ENCODE measurements around the gene CCDC68.
A peak's percentile ranks its signal among the peaks of the same experiment; 100 is the strongest.

The CCDC68 gene, protein sequence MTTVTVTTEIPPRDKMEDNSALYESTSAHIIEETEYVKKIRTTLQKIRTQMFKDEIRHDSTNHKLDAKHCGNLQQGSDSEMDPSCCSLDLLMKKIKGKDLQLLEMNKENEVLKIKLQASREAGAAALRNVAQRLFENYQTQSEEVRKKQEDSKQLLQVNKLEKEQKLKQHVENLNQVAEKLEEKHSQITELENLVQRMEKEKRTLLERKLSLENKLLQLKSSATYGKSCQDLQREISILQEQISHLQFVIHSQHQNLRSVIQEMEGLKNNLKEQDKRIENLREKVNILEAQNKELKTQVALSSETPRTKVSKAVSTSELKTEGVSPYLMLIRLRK

DNA sequence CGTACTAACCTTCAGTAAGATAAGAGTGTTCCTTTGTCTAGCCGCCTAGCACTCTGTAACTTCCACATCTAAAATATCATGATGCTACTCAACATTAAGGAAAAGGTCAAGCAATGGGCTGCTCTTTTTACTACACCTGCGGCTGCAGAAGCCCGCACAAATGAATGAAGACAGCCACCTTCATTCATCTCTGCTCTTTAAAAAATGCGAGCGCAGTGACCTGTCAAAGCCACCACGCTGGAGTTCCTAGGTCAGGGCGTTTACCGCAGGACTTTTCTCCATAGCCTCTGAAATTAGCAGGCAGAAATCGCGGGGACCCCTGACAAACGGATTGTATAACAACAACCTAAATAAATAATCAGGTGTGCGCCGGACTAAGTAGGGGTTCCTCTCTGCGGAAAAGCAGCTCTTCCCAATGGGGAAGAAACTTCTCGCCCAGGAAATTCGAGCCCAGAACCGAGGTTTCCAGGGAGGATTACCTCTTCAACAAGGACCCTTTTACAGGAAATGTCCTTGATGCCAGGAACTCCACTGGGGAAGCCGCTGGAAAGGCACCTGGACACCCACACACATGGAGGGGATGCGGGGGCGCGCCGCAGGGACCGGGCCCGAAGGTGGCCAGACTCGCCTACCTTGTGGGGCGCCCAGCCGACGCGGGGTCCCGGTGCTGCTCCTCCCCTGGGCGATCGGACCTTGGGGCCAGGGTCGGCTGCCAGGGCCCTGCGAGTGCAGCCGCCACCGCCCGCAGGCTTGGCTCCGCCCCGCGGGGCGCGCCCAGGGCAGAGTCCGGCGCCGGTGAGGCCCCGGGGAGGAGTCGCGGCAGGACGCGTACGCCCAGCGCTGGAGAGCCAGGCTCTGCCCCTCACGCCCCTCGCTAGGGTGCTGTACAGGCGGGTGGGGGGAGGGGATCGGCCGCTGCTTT, at the start of gene CCDC68:
TSS of gene CCDC68 (minus strand) at position 758 of the 922 bp plus-strand sequence. CDS start 16,670 bp downstream, outside the sequence.
- peak; percentile 54 for DNase-seq (ENCODE audit: low read depth)

DNA sequence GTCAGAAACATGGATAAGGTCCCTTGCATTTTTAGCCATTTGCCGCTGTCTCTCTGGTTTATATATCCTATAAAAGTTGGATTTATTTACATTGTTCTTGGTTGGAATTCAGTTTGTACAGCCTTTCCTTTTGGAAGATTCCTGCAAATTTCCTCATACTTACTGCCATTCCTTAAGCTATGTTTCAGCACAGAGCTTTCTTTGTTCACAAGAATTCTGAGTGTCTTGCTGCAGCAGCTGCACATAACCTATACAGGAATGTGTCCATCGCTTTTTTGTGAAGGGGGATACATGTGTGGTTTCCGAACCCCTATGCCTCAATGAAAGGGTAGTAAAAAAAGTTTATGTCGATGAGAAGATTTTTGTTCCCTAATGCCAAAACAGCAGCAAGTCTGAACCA, 48.3 kb upstream of the CCDC68 start:
- no peak for DNase-seq (ENCODE audit: low read depth)

DNA sequence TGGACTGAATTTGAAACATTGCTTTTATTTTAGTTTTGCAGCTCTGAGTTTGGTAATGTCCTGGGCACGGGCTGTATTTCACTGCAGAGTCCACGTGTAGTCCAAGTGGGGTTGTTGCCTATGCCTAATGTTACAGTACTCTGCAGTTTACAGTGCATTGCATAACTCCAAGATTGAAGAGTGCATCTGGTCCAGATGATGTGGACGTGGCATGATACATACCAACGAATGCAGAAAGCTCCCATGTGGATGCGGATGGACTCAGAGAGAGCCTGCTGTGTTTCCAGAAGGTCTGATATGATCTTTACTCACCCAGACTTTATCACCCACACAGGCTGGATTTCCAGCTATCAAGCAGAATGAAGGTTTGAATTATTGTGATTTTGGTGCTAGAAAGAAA, 44.4 kb upstream of the CCDC68 start:
- no peak for DNase-seq (ENCODE audit: low read depth)

DNA sequence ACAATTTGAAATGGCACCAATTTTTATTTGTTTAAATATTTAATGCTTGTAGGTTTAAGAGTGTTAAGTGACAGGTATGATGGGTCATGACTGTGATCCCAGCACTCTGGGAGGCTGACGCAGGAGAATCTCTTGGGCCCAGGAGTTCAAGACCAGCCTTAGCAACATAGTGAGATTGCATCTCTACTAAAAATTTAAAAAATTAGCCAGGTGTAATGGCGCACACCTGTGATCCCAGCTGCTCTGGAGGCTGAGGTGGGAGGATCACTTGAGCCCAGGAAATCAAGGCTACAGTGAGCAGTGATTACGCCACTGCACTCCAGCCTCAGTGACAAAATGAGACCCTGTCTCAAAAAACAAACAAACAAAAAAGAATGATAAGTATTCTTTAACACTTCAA, 43.0 kb upstream of the CCDC68 start:
- DNase-seq (ENCODE audit: low read depth) = no peak

DNA sequence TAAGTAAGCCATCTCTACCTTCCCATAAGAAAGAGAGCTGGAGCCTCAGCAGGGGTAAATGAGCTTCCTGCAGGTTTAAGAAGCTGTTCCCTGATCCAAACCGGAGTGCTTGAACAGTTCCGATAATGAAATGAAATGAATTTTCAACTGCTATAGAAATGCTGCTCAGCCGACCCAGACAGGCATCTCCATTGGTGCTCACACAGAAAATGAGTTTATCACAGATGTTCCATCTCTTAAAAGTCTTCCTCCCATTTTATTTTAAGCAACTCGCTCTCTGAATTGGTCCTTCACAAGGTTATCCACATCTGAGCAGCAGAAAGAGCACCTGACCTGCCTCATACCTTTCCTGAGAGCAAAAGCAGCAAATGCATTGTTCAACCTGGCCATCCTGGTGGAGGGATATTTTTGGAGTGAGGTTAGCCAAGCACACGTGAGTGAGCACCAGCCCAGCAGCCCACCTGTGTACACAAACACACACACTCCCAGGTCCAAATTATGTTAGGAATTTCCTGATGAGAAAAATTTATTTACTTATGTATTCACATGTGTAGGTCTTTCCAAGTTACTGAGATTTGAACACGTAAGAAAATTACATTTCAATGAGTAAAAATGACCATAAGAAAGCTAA, 42.2 kb upstream of the CCDC68 start:
- DNase-seq (ENCODE audit: low read depth) = no peak

DNA sequence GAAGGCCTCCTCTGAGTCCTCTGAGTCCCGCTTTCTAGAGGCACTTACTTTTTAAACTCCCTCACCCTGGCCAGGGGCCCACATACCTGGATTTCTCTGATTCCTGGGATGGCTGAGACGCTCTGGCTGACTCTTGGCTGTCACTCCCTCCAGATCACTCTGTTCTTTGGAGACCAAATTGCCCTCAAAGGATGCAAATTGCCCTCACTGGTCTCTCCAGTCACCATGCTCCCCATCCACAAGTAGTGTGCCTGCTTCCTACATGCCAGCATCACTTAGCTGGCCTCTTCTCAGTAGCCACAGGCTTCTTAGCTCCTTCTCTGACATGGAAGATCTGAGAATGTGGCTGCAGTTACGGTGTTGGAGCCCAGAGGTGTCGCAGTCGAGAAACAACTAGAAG, 41.3 kb upstream of the CCDC68 start:
- DNase-seq (ENCODE audit: low read depth) = no peak

DNA sequence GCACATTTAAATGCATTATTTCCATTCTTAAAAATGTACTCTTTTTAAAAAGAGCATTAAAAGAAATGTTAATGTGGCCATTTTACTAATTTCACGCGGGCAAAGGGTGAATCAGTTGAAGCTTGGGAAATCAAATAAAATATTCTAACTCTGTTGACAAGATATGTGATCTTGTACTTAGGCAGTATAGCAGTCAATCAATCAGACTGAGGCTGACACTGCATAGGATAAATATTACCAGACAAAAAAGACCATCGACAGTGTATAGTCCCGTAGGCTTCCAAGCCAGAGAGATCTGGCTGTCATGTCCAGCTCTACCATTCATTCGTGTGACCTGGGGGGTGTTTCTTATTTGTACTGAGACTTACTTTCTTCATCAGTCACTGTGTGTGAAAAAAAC, 39.8 kb upstream of the CCDC68 start:
- no peak for DNase-seq (ENCODE audit: low read depth)

DNA sequence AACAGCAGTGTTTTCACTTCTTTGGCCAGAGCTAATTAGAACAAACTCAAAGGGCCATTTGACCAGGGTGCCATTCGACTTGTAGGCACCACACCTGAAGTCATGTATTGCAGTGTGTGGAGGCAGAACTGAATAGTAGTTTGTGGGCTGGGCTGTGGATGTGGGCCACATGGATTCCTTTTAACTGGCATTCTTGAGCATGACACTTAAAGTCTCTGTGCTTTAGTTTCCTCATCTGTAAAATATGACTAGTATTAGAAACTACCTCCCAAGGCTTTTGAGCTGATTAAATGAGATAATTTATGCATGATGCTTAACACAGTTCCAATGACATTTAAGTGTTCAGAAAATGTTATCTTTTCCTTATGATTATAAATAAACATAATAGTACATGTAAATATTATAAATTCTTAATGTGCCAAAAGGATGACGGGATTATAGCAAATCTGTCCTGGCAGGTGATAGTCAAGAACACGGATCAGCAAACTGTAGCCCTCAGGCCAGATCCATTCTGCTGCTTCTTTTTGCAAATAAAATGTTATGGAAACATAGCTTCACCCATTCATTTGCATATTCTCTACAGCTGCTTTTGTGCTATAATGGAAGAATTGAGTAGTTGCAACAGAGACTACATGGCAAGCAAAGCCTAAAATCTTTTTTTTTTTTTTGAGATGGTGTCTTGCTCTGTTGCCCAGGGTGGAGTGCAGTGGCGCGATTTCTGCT, 36.3 kb upstream of the CCDC68 start:
- DNase-seq (ENCODE audit: low read depth) = no peak

DNA sequence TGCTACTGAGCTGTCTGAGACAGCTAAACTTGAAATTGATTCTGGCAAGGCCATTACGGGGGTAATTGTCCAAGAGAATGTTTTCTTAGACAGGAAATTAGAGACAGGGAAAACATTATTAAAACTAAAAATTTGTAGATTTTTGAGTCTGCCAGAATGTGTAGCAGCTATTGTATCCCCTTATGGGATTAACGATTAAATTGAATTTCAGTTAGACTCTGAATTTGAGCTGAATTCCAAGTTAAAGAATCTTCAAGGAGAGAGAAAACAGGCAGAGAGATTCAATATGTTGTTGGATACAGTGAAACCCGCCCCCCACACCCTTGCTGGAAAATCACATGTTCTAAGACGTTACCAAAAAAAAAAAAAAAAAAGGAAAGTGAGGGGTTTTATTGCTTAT, 32.7 kb upstream of the CCDC68 start:
- DNase-seq (ENCODE audit: low read depth) = no peak

DNA sequence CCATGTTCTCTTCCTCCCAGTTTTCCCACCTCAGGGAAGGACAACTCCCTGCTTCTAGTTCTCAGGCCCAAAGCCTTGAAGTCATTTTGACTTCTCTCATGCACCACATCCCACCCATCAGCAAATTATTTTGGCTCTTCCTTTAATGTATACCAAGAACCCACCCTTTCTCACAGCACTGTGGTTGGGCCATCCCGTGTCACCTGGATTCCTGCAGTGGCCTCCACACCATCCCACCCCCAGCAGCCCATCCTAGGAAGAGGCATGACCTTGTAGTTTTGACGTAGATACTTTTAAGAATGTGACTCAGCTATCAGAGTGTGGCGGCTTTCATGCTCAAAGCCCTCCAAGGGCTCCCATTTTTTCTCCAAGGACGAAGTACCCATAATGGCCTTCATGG, 25.6 kb upstream of the CCDC68 start:
- no peak for DNase-seq (ENCODE audit: low read depth)

DNA sequence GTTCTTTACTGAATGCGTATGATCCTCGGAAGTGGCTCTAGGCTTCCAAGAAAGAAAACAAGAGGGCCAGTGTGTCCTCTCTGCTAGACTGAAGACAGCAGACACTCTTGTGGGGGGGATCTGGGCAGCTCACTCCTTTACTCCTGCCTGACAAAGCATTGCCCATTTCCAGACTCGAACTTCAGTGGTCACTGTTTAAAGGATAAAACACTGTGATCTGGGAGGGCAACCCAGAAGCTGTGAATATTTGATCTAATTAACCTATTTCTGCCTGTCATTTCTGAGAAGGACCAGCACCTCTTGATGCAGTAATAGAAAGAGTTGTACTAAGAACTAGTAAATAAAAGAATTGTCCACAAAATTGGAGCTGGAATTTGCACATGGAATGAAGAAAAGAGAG, 24.5 kb upstream of the CCDC68 start:
- no peak for DNase-seq (ENCODE audit: low read depth)

DNA sequence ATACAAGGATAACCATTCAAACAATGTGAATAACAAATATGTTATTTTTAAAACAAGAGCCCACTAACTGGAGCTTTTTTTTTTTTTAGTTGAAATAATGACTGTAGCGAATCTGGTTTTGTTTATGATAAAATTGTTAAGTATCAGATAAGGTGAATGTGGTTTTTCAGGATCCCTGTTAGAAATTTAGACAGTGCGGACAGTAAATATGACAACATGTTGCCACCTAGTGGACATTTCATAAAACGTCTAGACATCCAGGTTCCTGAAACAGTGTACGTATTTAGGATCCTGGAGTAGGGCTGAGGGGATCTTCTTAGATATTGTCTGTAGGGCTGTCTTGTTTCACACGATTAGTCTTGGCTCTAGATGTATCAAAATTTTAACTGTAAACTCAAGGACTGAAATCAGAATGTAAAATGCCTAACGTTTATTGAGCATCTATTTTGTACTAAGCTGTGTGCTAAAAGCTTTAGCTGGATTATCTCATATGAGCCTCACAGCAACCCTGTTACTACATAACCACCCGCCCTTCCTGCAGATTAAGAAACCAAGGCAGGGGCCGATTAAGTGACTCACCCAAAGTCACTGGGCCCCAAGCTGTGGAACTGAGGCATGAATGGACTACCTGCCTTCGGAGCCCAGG, 23.9 kb upstream of the CCDC68 start:
- DNase-seq (ENCODE audit: low read depth) = peak; percentile 84

DNA sequence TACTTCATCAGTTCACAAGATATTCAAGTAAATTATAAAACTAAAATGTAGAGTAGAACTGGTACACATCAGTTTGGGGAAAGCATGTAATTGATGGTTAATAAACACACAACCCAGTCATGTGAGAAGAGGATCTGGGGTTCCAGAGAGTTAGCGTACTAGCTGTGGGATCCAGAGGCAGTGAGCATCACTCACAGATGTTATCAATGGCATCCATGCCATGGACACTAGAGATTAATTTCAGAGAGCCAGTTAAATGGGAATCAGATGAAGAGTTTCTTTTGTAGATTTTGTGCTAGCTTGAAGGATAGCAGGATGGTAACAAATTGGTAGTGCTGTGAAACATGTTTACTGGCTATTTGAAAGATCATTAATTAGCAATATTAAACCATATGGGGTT, 21.8 kb upstream of the CCDC68 start:
- DNase-seq (ENCODE audit: low read depth) = no peak

DNA sequence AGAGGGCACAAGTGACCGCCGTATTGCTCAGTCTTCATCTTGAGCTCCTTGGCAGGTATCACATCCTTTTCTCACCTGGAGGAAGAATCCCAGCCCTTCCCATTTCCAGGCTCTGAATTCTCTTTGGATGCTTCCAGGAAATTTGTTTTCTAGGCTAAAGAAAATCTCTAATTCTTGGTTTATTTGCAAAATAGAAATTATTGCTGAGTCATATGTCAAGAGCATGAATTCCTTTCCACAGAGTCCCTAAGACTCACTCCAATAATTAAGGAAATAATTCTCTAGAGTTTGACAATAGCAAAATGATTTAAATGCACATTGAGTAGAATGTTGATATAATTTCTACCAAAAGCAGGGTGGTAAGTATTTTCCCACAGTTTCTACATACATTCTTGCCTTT, 16.3 kb upstream of the CCDC68 start:
- DNase-seq (ENCODE audit: low read depth) = no peak

DNA sequence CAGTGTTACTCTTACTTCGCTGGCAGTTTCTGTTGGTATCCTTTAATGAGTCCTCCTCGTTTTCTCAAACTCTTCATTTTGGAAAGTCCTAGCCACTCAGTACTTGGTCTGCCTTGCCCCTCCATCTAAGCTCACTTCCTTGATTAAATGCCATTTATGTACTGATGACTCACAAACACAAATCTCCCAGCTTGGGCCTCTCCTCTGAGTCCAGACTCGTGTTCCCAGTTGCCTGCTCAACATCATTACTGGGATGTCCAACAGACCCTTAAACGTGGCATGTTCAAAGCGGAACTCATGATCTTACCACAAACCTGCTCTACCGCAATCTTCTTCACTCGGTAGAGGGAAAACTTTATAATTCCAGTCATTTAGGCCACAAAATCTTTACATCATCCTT, 13.8 kb upstream of the CCDC68 start:
- peak; percentile 20 for DNase-seq (ENCODE audit: low read depth)

DNA sequence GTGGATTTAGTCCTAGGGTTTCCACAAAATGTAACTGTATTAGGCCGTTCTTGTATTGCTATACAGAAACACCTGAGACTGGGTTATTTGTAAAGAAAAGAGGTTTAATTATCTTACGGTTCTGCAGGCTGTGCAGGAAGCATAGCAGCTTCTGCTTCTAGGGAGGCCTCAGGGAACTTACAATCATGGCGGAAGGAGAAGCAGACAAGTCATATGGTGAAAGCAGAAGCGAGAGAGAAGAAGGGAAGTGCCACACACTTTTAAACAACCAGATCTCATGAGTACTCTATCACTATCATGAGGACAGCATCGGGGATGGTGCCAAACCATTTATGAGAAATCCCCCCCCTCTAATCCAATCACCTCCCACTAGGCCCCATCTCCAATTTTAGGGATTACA, 9.5 kb upstream of the CCDC68 start:
- DNase-seq (ENCODE audit: low read depth) = no peak

DNA sequence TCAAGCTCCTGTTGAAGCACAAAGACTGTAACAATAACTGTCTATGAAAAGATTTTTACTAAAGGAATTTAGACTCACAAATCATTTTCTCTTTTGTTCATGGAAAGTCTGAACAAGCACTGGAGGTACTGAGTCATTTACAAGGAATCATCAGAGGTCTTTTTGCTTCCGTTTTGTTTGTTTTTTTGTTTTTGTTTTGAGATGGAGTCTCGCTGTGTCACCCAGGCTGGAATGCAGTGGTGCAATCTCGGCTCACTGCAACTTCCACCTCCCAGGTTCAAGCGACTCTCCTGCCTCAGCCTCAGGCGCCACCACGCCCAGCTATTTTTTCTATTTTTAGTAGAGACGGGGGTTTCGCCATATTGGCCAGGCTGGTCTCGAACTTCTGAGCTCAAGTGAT, 9.0 kb upstream of the CCDC68 start:
- DNase-seq (ENCODE audit: low read depth) = peak; percentile 89

DNA sequence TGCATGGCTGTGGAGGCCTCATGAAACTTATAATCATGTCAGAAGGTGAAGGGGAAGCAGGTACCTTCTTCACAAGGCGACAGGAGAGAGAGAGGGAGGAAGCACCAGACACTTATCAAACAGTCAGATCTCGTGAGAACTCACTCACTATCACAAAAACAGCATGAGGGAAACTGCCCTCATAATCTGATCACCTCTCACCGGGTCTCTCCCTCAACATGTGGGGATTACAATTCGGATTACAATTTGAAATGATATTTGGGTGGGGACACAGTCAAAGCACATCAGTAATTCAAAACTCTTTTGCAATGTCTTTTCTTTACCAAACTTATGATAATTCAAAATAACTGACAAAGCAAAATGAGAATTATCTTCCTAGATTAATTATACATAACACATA, 8.5 kb upstream of the CCDC68 start:
- DNase-seq (ENCODE audit: low read depth) = peak; percentile 24

DNA sequence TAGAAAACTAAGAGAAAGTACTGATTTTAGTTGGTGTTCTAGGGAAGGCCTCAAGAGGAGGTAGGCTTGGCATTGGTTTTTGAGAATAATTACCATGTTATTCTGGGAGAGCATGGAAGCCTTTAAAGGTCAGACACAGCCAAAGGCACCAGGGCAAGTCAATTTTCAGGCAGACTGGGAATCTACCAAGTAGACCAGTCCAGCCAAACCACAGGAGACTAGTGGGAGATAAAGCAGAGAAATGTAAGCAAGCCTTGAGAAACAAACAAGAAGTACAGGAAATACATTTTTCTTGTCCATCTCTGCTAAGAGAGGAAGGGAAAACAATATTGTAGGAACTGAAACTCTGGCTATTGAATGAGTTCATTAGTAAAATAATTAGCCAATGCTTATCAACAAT, 5.5 kb upstream of the CCDC68 start:
- no peak for DNase-seq (ENCODE audit: low read depth)

DNA sequence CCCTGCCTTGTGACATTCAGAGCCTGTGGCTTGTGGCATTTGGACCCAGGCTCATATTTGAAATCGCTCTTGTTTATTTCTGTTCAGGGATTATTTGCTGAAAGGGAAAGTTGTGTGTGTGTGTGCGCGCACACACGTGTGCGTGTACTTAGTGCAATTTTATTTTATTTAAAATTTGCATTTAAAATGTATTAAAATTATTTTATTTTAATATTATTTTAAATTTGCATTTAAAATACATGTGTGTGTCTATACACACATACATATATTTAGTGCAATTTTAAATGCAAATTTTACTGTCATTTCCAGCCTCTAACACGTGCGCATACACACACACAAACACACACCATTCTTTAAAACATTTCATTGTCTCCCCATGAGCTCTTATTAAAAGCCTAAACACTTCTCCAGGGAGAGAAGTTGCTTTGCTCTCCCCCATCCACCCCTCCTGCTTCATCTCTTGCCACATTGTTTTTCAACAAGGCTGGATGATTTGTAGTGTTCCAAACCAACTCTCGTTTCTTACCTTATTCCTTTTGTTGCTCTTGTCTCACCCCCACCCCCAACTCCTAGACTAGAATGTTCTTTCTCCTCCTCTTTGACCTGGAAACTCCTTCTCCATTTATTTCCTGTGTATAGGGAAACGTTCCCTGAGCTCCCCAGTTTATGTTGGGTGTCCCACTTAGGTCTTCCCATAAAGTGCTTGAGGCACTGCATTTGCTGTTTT, 3.8 kb upstream of the CCDC68 start:
- no peak for DNase-seq (ENCODE audit: low read depth)

DNA sequence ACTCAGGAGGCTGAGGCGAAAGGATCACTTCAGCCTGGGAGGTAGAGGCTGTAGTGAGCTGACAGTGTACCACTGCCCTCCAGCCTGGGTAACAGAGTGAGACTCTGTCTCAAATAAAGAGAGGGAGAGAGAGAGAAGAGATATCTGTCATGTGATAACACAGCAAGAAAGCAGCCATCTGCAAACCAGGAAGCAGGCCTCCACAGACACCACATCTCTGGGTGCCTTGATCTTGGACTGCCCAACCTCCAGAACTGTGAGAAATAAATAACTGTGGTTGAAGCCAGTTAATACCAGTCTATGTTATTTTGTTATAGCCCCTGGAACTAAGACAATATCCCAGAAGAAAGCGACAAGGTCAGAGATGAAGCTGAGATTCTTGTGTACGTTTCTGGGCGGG, 2.6 kb upstream of the CCDC68 start:
- no peak for DNase-seq (ENCODE audit: low read depth)

Data from ELR (cell line).